DND-41 (cell line): ENCODE results near the gene PRELID1.

Experiments
- CTCF ChIP-seq: IDR thresholded peaks from 2 replicates; pipeline ENCODE4 v1.5.1; 2012; ENCODE audit warnings: borderline replicate concordance, low read length, moderate library complexity, mild to moderate bottlenecking; ENCODE audit not compliant: poor library complexity, severe bottlenecking; ENCODE audit errors: extremely low read depth
- EZH2 ChIP-seq: IDR thresholded peaks from 3 replicates; pipeline ENCODE4 v1.6.1; 2012; ENCODE audit warnings: borderline replicate concordance, low read depth, mild to moderate bottlenecking, moderate library complexity, low read length, inconsistent platforms; ENCODE audit not compliant: severe bottlenecking

- TF ChIP-seq CTCF: no peak
- TF ChIP-seq EZH2: no peak
Observed at GRCh38 chr5:177261510-177261909, 42.1 kb upstream of the PRELID1 start.
